Lung microvascular endothelial cell (primary cell): ENCODE measurements around the gene CIRBP. TPM values are rescaled to one million over a fixed set of nuclear protein-coding genes. Genes with fewer than 3 reads are reported as not detected.

Experiments
- DNase-seq, 2 donors: peaks; one replicate each; pipeline versions ENCODE4 v3.0.0 to v3.0.0-alpha.2; 2010; ENCODE audit warnings: low read depth in 2 of 2
- total RNA-seq: library from RNA; depleted of rRNA; stranded (reverse); fragments of >200 nt; gene quantifications from 2 replicates; pipeline ENCODE4 v1.2.1, GENCODE V29; 2014

CIRBP gene
- total RNA-seq, 1 donor from 2014 or later, result 95.4 TPM

GRCh38 chr19:1254530-1255185 lies 14.5 kb upstream of the CIRBP start:
- no peak for DNase-seq

- no peak for DNase-seq
These were observed 13.7 kb upstream of the CIRBP start for GRCh38 chr19:1255186-1256161.

GRCh38 chr19:1256646-1257474 lies 12.3 kb upstream of the CIRBP start:
- no peak for DNase-seq

GRCh38 chr19:1257475-1258162 lies 11.5 kb upstream of the CIRBP start:
- no peak for DNase-seq

- DNase-seq, result no peak
These were observed 11.0 kb upstream of the CIRBP start for GRCh38 chr19:1258163-1258492.

GRCh38 chr19:1258707-1259205 lies 10.4 kb upstream of the CIRBP start:
- DNase-seq, result no peak

- peak; percentile 67 to 76 for DNase-seq
These were observed 9.8 kb upstream of the CIRBP start for GRCh38 chr19:1259206-1259875.

- no peak for DNase-seq
These were observed 9.0 kb upstream of the CIRBP start for GRCh38 chr19:1259876-1260748.

GRCh38 chr19:1260749-1261537 lies 8.2 kb upstream of the CIRBP start:
- peak; percentile 98 to 99 for DNase-seq

- DNase-seq, result no peak
These were observed 7.7 kb upstream of the CIRBP start for GRCh38 chr19:1261538-1261797.

- DNase-seq, result peak in 1 of 2 donors; percentile 47
These were observed 7.1 kb upstream of the CIRBP start for GRCh38 chr19:1261798-1262622.

GRCh38 chr19:1262623-1263123 lies 6.5 kb upstream of the CIRBP start:
- no peak for DNase-seq

GRCh38 chr19:1263188-1263587 lies 5.9 kb upstream of the CIRBP start:
- no peak for DNase-seq

GRCh38 chr19:1264801-1265614 lies 4.1 kb upstream of the CIRBP start:
- peak; percentile 60 to 85 for DNase-seq

- peak; percentile 55 to 61 for DNase-seq
These were observed 3.5 kb upstream of the CIRBP start for GRCh38 chr19:1265615-1266128.

GRCh38 chr19:1266129-1266915 lies 2.8 kb upstream of the CIRBP start:
- peak; percentile 79 to 83 for DNase-seq
